Measurements from ENCODE around the gene SUN1. TPM values are rescaled to one million over a fixed set of nuclear protein-coding genes. Genes with fewer than 3 reads are reported as not detected.

The SUN1 gene
- total and polyA plus RNA-seq, 10 of the 15 experiments (the other 5 are each of a cell fraction or from before 2014, with no cell fraction given), result 27.8 to 107 (median 65.8) TPM

DNA sequence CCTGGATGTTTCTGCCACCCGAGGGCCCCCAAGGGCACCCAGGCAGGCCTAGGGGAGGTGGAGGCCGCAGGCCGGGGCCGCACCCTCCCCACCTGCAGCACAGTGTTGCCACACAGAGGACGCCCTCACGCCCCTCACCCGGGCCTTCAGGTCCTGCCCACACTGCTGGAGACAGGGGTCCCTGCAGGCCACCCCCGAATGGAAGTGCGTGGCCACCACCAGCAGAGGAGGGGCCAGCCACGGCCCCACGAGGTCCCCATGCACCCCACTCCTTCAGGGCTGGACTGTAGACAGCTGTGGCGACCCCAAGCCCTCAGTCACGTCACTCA, 86.8 kb downstream of the SUN1 start:
- DNase-seq (ENCODE audit: low read depth, low spot score) (no peak), FAIRE-seq (no peak), ATAC-seq (no peak)
- Histone ChIP-seq H3K36me3 (ENCODE audit: control insufficient read depth in 2 of 2, insufficient read depth in 2 of 2, low read length in 1 of 2) (peaks cover 0 to 6% of the 10 kb centered on the region in 2 experiments; a peak in 3 of 4 replicates), H3K4me1 (ENCODE audit: control insufficient read depth, insufficient read depth, low read length) (peaks cover 26% of the 10 kb centered on the region), H4K20me1 (ENCODE audit: control insufficient read depth, insufficient read depth) (no peaks in the 10 kb centered on the region), H3K9me3 (replicated peaks; ENCODE audit: control insufficient read depth, insufficient read depth, low read length) (no peaks in the 10 kb centered on the region), H3K79me2 (ENCODE audit: control insufficient read depth, insufficient read depth, low read length) (peaks cover 9% of the 10 kb centered on the region), H3K27ac (ENCODE audit: control insufficient read depth, insufficient read depth) (no peak overlapping the region), H3K27me3 (replicated peaks in 1 of 2; ENCODE audit: control insufficient read depth in 2 of 2, insufficient read depth in 2 of 2, low read length in 1 of 2) (no peaks in the 10 kb centered on the region), H2AFZ (ENCODE audit: control insufficient read depth, low read depth, low read length) (no peak overlapping the region), H3K9ac (ENCODE audit: control insufficient read depth, insufficient read depth, low read length) (no peak overlapping the region), H3K4me2 (ENCODE audit: control insufficient read depth, insufficient read depth) (no peak overlapping the region), H3K4me3 (no peak overlapping the region)
- CTCF ChIA-PET, result no interaction called here
- RAD21 ChIA-PET (ENCODE audit: unreplicated experiment), result interaction anchor here (1.0 kb wide), 1 partner anchor 9 kb away, joined by 3 read pairs; no protein-coding TSS in a partner anchor
- SMC1A ChIA-PET (ENCODE audit: uncharacterized antibody, unreplicated experiment), result interaction anchor here (1.4 kb wide), 1 partner anchor 32 kb away, joined by 3 read pairs; no protein-coding TSS in a partner anchor
- TF ChIP-seq NFYB (IDR thresholded peaks at IDR 0.05; ENCODE audit: insufficient read depth, low read depth, low read length) (no peak), POLR2AphosphoS2 (IDR thresholded peaks at IDR 0.05; ENCODE audit: low read depth, low read length) (no peak), CHD4 (IDR thresholded peaks at IDR 0.05) (no peak), MYB (IDR thresholded peaks at IDR 0.05; ENCODE audit: borderline replicate concordance, low read depth, low read length) (no peak), LARP7 (IDR thresholded peaks at IDR 0.05) (no peak), CREB1 (IDR thresholded peaks at IDR 0.05; ENCODE audit: low read depth) (no peak), SUPT20H (IDR thresholded peaks at IDR 0.05; ENCODE audit: borderline replicate concordance, control insufficient read depth, low read depth, low read length) (no peak), NFYA (IDR thresholded peaks at IDR 0.05; ENCODE audit: borderline replicate concordance, low read depth, low read length) (no peak), ATF7 (IDR thresholded peaks at IDR 0.05; ENCODE audit: low read depth) (no peak), ZNF24 (IDR thresholded peaks at IDR 0.05) (no peak)
- TF ChIP-seq, protein P1, sequence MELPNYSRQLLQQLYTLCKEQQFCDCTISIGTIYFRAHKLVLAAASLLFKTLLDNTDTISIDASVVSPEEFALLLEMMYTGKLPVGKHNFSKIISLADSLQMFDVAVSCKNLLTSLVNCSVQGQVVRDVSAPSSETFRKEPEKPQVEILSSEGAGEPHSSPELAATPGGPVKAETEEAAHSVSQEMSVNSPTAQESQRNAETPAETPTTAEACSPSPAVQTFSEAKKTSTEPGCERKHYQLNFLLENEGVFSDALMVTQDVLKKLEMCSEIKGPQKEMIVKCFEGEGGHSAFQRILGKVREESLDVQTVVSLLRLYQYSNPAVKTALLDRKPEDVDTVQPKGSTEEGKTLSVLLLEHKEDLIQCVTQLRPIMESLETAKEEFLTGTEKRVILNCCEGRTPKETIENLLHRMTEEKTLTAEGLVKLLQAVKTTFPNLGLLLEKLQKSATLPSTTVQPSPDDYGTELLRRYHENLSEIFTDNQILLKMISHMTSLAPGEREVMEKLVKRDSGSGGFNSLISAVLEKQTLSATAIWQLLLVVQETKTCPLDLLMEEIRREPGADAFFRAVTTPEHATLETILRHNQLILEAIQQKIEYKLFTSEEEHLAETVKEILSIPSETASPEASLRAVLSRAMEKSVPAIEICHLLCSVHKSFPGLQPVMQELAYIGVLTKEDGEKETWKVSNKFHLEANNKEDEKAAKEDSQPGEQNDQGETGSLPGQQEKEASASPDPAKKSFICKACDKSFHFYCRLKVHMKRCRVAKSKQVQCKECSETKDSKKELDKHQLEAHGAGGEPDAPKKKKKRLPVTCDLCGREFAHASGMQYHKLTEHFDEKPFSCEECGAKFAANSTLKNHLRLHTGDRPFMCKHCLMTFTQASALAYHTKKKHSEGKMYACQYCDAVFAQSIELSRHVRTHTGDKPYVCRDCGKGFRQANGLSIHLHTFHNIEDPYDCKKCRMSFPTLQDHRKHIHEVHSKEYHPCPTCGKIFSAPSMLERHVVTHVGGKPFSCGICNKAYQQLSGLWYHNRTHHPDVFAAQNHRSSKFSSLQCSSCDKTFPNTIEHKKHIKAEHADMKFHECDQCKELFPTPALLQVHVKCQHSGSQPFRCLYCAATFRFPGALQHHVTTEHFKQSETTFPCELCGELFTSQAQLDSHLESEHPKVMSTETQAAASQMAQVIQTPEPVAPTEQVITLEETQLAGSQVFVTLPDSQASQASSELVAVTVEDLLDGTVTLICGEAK (IDR thresholded peaks at IDR 0.05; ENCODE audit: borderline replicate concordance), result no peak
- TF ChIP-seq, protein P2, sequence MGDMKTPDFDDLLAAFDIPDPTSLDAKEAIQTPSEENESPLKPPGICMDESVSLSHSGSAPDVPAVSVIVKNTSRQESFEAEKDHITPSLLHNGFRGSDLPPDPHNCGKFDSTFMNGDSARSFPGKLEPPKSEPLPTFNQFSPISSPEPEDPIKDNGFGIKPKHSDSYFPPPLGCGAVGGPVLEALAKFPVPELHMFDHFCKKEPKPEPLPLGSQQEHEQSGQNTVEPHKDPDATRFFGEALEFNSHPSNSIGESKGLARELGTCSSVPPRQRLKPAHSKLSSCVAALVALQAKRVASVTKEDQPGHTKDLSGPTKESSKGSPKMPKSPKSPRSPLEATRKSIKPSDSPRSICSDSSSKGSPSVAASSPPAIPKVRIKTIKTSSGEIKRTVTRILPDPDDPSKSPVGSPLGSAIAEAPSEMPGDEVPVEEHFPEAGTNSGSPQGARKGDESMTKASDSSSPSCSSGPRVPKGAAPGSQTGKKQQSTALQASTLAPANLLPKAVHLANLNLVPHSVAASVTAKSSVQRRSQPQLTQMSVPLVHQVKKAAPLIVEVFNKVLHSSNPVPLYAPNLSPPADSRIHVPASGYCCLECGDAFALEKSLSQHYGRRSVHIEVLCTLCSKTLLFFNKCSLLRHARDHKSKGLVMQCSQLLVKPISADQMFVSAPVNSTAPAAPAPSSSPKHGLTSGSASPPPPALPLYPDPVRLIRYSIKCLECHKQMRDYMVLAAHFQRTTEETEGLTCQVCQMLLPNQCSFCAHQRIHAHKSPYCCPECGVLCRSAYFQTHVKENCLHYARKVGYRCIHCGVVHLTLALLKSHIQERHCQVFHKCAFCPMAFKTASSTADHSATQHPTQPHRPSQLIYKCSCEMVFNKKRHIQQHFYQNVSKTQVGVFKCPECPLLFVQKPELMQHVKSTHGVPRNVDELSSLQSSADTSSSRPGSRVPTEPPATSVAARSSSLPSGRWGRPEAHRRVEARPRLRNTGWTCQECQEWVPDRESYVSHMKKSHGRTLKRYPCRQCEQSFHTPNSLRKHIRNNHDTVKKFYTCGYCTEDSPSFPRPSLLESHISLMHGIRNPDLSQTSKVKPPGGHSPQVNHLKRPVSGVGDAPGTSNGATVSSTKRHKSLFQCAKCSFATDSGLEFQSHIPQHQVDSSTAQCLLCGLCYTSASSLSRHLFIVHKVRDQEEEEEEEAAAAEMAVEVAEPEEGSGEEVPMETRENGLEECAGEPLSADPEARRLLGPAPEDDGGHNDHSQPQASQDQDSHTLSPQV (IDR thresholded peaks at IDR 0.05), result no peak
- TF ChIP-seq, protein P3, sequence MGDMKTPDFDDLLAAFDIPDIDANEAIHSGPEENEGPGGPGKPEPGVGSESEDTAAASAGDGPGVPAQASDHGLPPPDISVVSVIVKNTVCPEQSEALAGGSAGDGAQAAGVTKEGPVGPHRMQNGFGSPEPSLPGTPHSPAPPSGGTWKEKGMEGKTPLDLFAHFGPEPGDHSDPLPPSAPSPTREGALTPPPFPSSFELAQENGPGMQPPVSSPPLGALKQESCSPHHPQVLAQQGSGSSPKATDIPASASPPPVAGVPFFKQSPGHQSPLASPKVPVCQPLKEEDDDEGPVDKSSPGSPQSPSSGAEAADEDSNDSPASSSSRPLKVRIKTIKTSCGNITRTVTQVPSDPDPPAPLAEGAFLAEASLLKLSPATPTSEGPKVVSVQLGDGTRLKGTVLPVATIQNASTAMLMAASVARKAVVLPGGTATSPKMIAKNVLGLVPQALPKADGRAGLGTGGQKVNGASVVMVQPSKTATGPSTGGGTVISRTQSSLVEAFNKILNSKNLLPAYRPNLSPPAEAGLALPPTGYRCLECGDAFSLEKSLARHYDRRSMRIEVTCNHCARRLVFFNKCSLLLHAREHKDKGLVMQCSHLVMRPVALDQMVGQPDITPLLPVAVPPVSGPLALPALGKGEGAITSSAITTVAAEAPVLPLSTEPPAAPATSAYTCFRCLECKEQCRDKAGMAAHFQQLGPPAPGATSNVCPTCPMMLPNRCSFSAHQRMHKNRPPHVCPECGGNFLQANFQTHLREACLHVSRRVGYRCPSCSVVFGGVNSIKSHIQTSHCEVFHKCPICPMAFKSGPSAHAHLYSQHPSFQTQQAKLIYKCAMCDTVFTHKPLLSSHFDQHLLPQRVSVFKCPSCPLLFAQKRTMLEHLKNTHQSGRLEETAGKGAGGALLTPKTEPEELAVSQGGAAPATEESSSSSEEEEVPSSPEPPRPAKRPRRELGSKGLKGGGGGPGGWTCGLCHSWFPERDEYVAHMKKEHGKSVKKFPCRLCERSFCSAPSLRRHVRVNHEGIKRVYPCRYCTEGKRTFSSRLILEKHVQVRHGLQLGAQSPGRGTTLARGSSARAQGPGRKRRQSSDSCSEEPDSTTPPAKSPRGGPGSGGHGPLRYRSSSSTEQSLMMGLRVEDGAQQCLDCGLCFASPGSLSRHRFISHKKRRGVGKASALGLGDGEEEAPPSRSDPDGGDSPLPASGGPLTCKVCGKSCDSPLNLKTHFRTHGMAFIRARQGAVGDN (IDR thresholded peaks at IDR 0.05), result no peak
- in situ Hi-C loops (cut with MboI) (no loop called here), intact Hi-C loops (cut with micrococcal nuclease; ENCODE audit: unreplicated experiment) (no loop called here)
- BruUV-seq (replicated peaks), result no TSS peak
- POLR2A ChIA-PET, result no interaction called here
- WGBS (ENCODE audit: insufficient coverage, insufficient replicate concordance, low lambda C conversion rate, missing lambda C conversion rate), result 91% methylated on average over 12 of the region's 13 CpGs
